ENCODE data around the gene RMI1.
"Not testable (repeated sequence)": the region's sequence is repeated elsewhere in the genome, so short reads cannot be mapped to it uniquely, and the experiment has no call there.

The RMI1 gene

DNA sequence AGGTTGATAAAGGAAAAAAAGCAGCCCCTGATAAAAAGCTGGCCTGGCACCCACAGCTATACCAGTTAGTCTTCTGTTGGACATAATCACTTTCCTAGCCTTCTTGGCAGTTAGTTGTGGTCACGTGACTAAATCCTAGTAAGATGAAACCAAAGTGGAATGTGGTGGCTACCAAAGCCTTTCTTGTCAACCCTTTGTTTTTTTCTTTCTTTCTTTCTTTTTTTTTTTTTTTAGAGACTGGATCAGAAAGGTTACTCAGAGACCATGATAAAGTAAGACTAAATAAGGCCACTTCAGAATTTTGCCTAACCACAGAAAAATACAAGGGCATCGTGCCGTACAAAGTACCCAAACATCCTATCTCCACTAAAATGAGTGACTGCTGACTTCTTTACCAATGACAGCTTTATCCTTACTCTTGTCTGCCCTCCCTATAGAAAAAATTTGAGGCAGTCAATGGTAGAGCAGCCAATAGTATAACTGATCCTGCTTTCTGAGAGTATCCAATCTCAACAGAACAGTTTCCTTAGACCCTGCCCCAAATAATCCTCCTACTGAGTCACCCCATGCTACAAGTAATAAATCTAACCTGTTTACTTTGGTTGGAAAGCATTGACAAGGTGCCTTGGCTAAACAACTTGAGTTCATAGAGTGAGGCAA lies 45.2 kb upstream of the RMI1 start:
- TF ChIP-seq, protein P1, sequence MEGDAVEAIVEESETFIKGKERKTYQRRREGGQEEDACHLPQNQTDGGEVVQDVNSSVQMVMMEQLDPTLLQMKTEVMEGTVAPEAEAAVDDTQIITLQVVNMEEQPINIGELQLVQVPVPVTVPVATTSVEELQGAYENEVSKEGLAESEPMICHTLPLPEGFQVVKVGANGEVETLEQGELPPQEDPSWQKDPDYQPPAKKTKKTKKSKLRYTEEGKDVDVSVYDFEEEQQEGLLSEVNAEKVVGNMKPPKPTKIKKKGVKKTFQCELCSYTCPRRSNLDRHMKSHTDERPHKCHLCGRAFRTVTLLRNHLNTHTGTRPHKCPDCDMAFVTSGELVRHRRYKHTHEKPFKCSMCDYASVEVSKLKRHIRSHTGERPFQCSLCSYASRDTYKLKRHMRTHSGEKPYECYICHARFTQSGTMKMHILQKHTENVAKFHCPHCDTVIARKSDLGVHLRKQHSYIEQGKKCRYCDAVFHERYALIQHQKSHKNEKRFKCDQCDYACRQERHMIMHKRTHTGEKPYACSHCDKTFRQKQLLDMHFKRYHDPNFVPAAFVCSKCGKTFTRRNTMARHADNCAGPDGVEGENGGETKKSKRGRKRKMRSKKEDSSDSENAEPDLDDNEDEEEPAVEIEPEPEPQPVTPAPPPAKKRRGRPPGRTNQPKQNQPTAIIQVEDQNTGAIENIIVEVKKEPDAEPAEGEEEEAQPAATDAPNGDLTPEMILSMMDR (IDR thresholded peaks at IDR 0.05; ENCODE audit: borderline replicate concordance, insufficient read depth, low read depth, low read length): no peak
- no peak overlapping the region for H3K4me3 ChIP-seq (ENCODE audit: low read depth, low read length)

DNA sequence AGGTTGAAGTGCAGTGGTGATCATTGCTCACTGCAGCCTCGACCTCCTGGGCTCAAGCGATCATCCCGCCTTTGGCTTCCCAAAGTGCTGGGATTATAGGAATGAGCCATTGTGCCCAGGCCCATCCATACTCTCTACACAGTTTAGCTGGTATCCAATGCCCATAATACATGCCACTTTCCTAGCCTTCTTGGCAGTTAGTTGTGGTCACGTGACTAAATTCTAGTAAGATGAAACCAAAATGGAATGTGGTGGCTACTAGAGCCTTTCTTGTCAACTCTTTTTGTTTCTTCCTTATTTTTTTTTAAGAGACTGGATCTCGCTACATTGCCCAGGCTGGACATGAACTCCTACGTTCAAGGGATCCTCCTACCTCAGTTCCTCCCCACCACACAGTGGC lies 44.1 kb upstream of the RMI1 start:
- TF ChIP-seq, protein P1 (IDR thresholded peaks at IDR 0.05; ENCODE audit: borderline replicate concordance, insufficient read depth, low read depth, low read length): no peak
- no peak overlapping the region for H3K4me3 ChIP-seq (ENCODE audit: low read depth, low read length)

DNA sequence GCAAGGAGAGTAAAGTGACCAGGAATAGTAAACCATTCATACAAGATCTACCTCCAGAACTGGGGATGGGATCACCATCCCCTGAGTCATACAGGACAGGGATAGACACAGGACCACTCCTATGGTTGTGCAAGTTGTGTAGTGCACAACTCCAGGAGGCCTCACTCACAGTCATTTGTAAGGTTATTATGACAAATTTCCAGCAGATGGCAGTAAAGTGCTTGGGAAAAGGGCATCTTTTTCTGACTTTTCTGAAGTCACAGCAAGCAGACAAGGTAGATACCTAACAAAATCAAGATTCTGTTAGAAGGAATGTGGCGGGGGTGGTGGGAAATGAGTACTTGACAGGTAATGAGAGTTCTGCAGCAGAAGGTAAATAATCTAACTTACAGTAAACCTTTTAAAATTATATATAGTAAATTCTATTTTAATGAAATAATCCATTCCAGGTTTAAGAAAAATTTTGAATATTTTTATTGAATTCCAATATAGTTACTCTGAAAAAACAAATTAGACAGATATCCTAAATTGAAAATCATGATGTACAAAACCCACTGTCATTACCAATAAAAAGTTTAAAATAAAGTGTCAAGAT lies 42.6 kb upstream of the RMI1 start:
- TF ChIP-seq, protein P1 (IDR thresholded peaks at IDR 0.05; ENCODE audit: borderline replicate concordance, insufficient read depth, low read depth, low read length): peak; percentile 46; the same call in 1 of the 2 replicates
- no peak overlapping the region for H3K4me3 ChIP-seq (ENCODE audit: low read depth, low read length)

DNA sequence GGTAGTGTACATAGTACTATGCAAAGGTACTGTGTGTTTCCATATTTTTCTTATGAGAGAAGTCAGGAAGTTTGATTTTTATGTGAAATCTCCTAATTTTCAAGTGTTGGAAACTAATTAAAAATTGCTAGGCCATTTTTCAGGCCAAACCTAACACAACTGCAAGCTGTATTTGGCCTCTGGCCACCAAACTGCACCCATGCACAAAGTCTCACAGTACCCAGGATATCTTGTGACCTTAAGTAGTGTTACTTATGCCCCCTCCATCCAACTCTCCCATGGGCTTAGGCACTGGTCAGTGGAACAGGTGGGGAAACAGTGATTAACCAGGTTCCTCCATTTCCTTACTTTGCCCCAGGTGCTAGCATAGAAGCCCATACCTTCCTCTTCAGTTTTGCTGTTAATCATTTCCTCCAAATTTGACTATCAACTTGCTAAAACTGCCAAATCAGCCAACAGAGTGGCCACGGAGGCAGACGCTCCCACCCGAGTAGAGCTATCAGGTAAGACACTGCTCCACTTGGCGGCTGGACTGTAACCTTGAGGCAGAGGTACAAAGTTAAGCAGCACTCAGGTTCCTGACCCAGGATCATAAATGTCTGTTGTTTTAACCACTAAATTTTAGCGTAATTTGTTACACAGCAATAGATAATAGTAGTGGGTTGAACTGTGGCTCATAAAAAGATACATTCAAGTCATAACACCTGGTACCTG lies 39.9 kb upstream of the RMI1 start:
- TF ChIP-seq, protein P1 (IDR thresholded peaks at IDR 0.05; ENCODE audit: borderline replicate concordance, insufficient read depth, low read depth, low read length): no peak
- no peak overlapping the region for H3K4me3 ChIP-seq (ENCODE audit: low read depth, low read length)

DNA sequence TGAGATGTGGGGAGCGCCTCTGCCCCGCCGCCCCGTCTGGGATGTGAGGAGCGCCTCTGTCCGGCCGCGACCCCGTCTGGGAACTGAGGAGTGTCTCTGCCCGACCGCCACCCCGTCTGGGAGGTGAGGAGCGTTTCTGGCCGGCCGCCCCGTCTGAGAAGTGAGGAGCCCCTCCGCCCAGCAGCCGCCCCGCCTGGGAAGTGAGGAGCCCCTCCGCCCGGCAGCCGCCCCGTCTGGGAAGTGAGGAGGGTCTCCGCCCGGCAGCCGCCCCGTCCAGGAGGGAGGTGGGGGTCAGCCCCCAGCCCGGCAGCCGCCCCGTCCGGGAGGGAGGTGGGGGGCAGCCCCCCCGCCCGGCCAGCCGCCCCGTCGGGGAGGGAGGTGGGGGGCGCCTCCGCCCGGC lies 32.5 kb upstream of the RMI1 start:
- not testable (repeated sequence) for H3K4me3 ChIP-seq (ENCODE audit: low read depth, low read length)

DNA sequence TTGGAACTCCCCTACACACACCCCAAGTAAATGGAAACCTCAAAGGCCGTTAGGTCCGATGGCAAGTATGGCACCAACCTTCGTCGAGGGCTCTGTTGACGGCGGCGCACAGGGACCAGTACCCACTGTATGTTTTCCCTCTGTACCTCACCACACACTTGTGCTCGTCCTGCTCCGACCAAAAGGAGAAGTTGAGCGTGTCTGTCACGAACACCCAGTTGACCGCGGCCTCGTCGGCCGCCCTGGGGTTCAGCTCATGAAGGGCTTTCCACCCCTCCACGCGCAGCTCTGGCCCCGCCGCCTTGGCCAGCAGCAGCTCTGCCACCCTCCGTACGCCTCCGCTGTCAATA lies 24.5 kb upstream of the RMI1 start:
- peak overlapping the region; percentile 76 for H3K4me3 ChIP-seq (ENCODE audit: low read depth, low read length)

DNA sequence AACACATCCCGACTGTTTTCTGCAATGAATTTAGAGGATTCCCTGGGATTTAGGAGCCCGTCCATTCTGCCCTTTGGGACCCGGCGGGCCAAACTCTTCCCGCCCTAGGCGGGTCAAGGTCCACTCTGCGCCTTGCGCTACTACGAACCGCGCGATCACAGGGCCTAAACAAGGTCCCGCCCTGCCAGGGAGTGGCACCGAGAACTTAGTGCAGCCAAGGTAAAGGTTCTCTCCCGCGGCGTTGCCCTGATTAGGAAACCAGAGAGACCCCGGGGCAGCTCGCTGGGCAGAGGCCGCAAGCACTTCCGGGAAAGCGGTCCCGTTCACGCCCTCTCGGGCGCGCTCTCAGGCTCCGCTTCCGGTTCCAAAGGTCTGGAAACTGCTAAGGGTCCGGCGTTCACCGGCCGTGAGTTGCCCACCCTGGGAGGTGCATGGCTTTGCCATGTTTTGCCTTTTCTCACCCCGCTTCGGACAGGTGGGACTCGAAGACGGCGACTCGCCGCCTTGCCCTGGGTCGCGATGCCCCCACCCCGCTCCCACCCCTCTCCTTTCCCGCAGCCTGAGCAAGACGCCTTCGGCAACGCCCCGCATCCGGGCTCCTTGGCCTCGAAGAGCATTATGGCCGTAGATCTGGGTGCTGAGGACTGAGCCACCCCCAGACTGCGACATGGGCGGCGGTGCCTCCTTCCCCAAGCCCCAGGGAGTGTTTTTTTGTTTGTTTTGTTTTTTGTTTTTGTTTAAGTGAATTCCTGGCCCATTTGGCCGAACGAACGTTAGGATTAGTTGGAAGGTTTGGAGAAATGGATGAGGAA lies 24.0 kb upstream of the RMI1 start:
- TF ChIP-seq, protein P1 (IDR thresholded peaks at IDR 0.05; ENCODE audit: borderline replicate concordance, insufficient read depth, low read depth, low read length): no peak
- H3K4me3 ChIP-seq (ENCODE audit: low read depth, low read length): peak overlapping the region; percentile 76

More for the DNA sequence above, 24.5 kb upstream of the RMI1 start:
- TF ChIP-seq, protein P1 (IDR thresholded peaks at IDR 0.05; ENCODE audit: borderline replicate concordance, insufficient read depth, low read depth, low read length): no peak

All from GM12875 (cell line).